GM23248 (cell line): Measurements from ENCODE around the gene LSMEM2. TPM values are rescaled to one million over a fixed set of nuclear protein-coding genes. Genes with fewer than 3 reads are reported as not detected.
"Not testable (repeated sequence)": the region's sequence is repeated elsewhere in the genome, so short reads cannot be mapped to it uniquely, and the experiment has no call there.

Experiments
- DNase-seq: peaks from one replicate; pipeline ENCODE4 v3.0.0-alpha.2; 2015
- H2AFZ ChIP-seq: fragments of 200-600 bp; sonication (generic); 2 replicates; pipeline ENCODE4 v1.6.1; 2016; ENCODE audit warnings: antibody characterized with exemption
- H3F3A ChIP-seq: fragments of 200-600 bp; sonication (generic); 2 replicates; pipeline ENCODE4 v1.6.1; 2016; ENCODE audit warnings: mild to moderate bottlenecking, antibody characterized with exemption, mixed run types; ENCODE audit not compliant: insufficient read depth
- H3K27ac ChIP-seq: fragments of 200-600 bp; sonication (generic); 2 replicates; pipeline ENCODE4 v1.5.1; 2016; ENCODE audit warnings: mild to moderate bottlenecking
- H3K27me3 ChIP-seq: fragments of 200-600 bp; sonication (generic); replicated peaks from 2 replicates; pipeline ENCODE4 v1.6.1; 2016; ENCODE audit warnings: mild to moderate bottlenecking; ENCODE audit not compliant: insufficient read depth
- H3K36me3 ChIP-seq: fragments of 200-600 bp; sonication (generic); 2 replicates; pipeline ENCODE4 v1.6.1; 2016; ENCODE audit warnings: low read depth, mild to moderate bottlenecking
- H3K4me1 ChIP-seq: fragments of 200-600 bp; sonication (generic); 2 replicates; pipeline ENCODE4 v1.6.1; 2016; ENCODE audit warnings: mild to moderate bottlenecking; ENCODE audit not compliant: insufficient read depth
- H3K4me2 ChIP-seq: fragments of 200-600 bp; sonication (generic); one replicate; pipeline ENCODE4 v1.6.1; 2016; ENCODE audit warnings: mild to moderate bottlenecking; ENCODE audit not compliant: unreplicated experiment
- H3K4me3 ChIP-seq: fragments of 200-600 bp; sonication (generic); 2 replicates; pipeline ENCODE4 v1.5.1; 2016; ENCODE audit warnings: mild to moderate bottlenecking
- H3K79me2 ChIP-seq: fragments of 200-600 bp; sonication (generic); 2 replicates; pipeline ENCODE4 v1.6.1; 2016; ENCODE audit warnings: mild to moderate bottlenecking; ENCODE audit not compliant: insufficient read depth
- H3K9ac ChIP-seq: fragments of 200-600 bp; sonication (generic); 2 replicates; pipeline ENCODE4 v1.6.1; 2016; ENCODE audit warnings: mild to moderate bottlenecking
- H3K9me2 ChIP-seq: fragments of 200-600 bp; sonication (generic); 2 replicates; pipeline ENCODE4 v1.6.1; 2016; ENCODE audit warnings: mixed run types, mild to moderate bottlenecking, moderate library complexity; ENCODE audit not compliant: insufficient read depth
- H3K9me3 ChIP-seq: fragments of 200-600 bp; sonication (generic); one replicate; pipeline ENCODE4 v1.6.1; 2017; ENCODE audit warnings: low read depth
- H4K20me1 ChIP-seq: fragments of 200-600 bp; sonication (generic); 2 replicates; pipeline ENCODE4 v1.6.0; 2016; ENCODE audit not compliant: insufficient read depth
- EZH2 ChIP-seq: fragments of 200-600 bp; sonication (generic); IDR thresholded peaks from 2 replicates; pipeline ENCODE4 v1.6.1; 2018; ENCODE audit warnings: antibody characterized with exemption, mild to moderate bottlenecking; ENCODE audit not compliant: insufficient read depth, poor library complexity, severe bottlenecking
- EZH2phosphoT487 ChIP-seq: fragments of 200-600 bp; sonication (generic); IDR thresholded peaks from 2 replicates; pipeline ENCODE4 v1.6.1; 2018; ENCODE audit warnings: antibody characterized with exemption, moderate library complexity, mild to moderate bottlenecking, low read depth; ENCODE audit not compliant: insufficient read depth
- WGBS, 2 experiments: methylation state at CpG; one replicate each; pipeline ENCODE4 v1.1.6; 2015 to 2017; ENCODE audit warnings: low lambda C conversion rate in 2 of 2, low coverage in 1 of 2; ENCODE audit errors: missing lambda C conversion rate in 2 of 2; 5-methylcytosine and 5-hydroxymethylcytosine counted together
- in situ Hi-C: fragments of 300-500 bp; cut with MboI; formaldehyde crosslinking; loops from 2 replicates; pipeline ENCODE4 v1.15.0; 2020
- polyA plus RNA-seq: library from polyadenylated mRNA; unstranded; fragments of >200 nt; fragmentation: Nextera tagmentation; extraction: Ambion mirVana; gene quantifications from 2 replicates; pipeline ENCODE4 v1.2.1, GENCODE V29; 2016
- total RNA-seq: library from RNA; depleted of rRNA; stranded (reverse); fragments of >200 nt; shearing (Covaris generic); gene quantifications from 2 replicates; pipeline ENCODE4 v1.2.3, GENCODE V29; 2014

The LSMEM2 gene
- total and polyA plus RNA-seq, 2 experiments from 2014 or later: not detected

DNA sequence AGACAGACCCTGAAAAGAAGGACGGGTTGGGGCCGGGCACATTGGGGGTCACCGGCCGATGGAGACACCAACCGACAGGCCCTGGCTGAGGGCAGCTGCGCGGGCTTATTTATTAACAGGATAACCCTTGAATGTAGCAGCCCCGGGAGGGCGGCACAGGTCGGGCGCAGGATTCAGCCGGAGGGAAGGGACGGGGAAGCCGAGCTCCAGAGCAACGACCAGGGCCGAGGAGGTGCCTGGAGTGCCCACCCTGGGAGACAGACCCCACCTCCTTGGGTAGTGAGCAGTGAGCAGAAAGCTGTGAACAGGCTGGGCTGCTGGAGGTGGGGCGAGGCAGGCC, 2.2 kb upstream of the LSMEM2 start:
- Histone ChIP-seq H4K20me1 (no peaks in the 10 kb centered on the region), H3K36me3 (no peaks in the 10 kb centered on the region), H2AFZ (no peak overlapping the region), H3K9me2 (no peaks in the 10 kb centered on the region), H3K4me3 (no peak overlapping the region), H3K79me2 (no peaks in the 10 kb centered on the region), H3F3A (no peaks in the 10 kb centered on the region), H3K4me1 (no peaks in the 10 kb centered on the region), H3K27me3 (no peaks in the 10 kb centered on the region), H3K9me3 (no peaks in the 10 kb centered on the region), H3K27ac (no peak overlapping the region), H3K4me2 (no peak overlapping the region), H3K9ac (no peak overlapping the region)
- no peak for DNase-seq
- in situ Hi-C loops: no loop called here
- TF ChIP-seq EZH2phosphoT487 (no peak), EZH2 (no peak)
- WGBS, 2 experiments: 94 to 99% methylated on average over 15 to 17 of the region's 17 CpGs

DNA sequence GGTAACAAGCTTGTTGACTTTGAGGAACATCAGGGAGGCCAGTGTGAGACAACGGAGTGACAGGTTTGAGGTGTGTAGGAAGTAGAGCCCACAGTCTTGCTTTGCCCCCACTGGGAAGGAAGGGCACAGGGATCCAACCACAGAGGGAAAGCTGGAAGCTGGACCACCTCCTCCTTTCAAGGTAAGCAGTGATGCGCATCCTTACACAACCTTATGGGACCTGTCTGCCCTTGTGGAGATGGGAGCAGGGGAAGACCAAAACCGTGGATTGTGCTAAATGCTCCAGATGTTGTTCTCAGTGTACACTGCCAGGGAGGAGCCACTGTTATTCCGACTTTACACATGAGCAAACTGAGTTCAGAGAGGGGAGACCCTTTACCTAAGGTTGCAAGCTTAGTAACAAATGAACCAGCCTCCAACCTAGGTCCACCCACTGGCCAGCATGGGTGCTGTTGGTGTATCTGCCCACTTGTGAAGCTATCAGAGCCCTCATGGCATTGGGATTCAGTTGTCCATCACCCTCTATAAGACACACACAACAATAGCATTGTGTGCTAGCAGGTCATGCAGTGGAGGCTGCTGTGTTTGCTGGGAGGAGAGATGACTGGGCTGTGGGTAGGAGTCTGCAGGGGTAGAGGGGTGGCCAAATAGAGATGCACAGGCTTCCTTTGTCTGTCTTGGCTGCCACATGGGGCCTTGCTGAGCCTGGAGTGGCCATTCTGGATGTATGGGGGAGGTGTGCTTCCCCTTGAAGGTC, 586 bp upstream of the LSMEM2 start:
- 47 to 48% methylated on average over 4 of the region's 4 CpGs for WGBS, 2 experiments
- Histone ChIP-seq H3F3A (no peaks in the 10 kb centered on the region), H3K36me3 (no peaks in the 10 kb centered on the region), H3K9me3 (no peaks in the 10 kb centered on the region), H3K4me2 (no peak overlapping the region), H3K27ac (no peak overlapping the region), H2AFZ (no peak overlapping the region), H3K9me2 (no peaks in the 10 kb centered on the region), H3K79me2 (no peaks in the 10 kb centered on the region), H4K20me1 (no peaks in the 10 kb centered on the region), H3K4me1 (no peaks in the 10 kb centered on the region), H3K4me3 (no peak overlapping the region), H3K9ac (no peak overlapping the region), H3K27me3 (no peaks in the 10 kb centered on the region)
- DNase-seq: no peak
- in situ Hi-C loops: no loop called here
- TF ChIP-seq EZH2phosphoT487: no peak

- Histone ChIP-seq H3K9me3 (no peaks in the 10 kb centered on the region), H3K4me1 (no peaks in the 10 kb centered on the region), H3K9ac (no peak overlapping the region), H3K4me3 (no peak overlapping the region), H2AFZ (no peak overlapping the region), H3F3A (no peaks in the 10 kb centered on the region), H3K27ac (no peak overlapping the region), H3K79me2 (no peaks in the 10 kb centered on the region), H3K9me2 (no peaks in the 10 kb centered on the region), H3K27me3 (no peaks in the 10 kb centered on the region), H3K4me2 (no peak overlapping the region), H3K36me3 (no peaks in the 10 kb centered on the region), H4K20me1 (no peaks in the 10 kb centered on the region)
- WGBS, 2 experiments: 89 to 94% methylated on average over 8 of the region's 8 CpGs
- DNase-seq: no peak
- in situ Hi-C loops: no loop called here
- no peak for TF ChIP-seq EZH2
- TF ChIP-seq EZH2phosphoT487: no peak
Measured at GRCh38 chr3:50279255-50280016, 549 bp downstream of the LSMEM2 start.

DNA sequence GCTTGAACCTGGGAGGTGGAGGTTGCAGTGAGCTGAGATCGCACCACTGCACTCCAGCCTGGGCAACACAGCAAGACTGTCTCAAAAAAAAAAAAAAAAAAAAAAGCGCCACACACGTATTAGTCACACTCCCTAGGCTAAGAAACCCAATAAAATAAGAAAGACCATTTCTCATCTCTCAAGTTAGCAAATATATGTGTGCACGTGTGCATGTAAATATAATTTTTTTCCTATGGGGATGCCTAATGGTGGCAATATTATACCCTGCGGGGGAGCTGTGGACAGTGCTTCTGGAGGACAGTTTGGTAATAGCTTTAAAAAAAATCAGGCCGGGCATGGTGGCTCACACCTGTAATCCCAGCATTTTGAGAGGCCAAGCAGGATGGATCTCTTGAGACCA, 5.2 kb downstream of the LSMEM2 start:
- H3K9ac ChIP-seq, H3K4me1 ChIP-seq, H2AFZ ChIP-seq, H3F3A ChIP-seq, H4K20me1 ChIP-seq, H3K4me3 ChIP-seq, H3K9me3 ChIP-seq, H3K9me2 ChIP-seq, H3K4me2 ChIP-seq, H3K27me3 ChIP-seq, H3K79me2 ChIP-seq, H3K36me3 ChIP-seq, in situ Hi-C loops, H3K27ac ChIP-seq, DNase-seq: not testable (repeated sequence)
- 77 to 80% methylated on average over 6 of the region's 6 CpGs for WGBS, 2 experiments
